ENCODE data around the gene CBX7.

CBX7 gene

DNA sequence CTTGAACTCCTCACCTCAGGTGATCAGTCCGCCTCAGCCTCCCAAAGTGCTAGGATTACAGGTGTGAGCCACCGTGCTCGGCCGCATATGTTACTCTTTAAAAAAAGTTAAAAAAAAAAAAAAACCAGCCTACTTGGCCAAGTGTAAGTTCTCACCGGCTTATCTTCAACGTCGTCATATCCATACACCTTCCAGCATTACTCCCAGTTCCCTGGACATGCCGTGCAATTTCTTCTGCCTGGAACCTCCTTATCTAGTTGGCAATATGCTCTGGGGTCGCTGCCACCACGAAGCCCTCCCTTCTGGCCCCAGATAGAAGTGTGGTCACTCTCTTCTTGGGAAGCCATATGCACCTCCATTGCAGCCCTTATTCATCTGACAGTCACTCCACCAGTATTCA is 36.3 kb upstream of the CBX7 start:
- TF ChIP-seq SPI1 (IDR thresholded peaks at IDR 0.05; ENCODE audit: borderline replicate concordance, low read depth) = no peak
- no peak for TF ChIP-seq POLR2AphosphoS5 (IDR thresholded peaks at IDR 0.05; ENCODE audit: low read depth)
- TF ChIP-seq GABPA (IDR thresholded peaks at IDR 0.05; ENCODE audit: low read depth) = no peak
- TF ChIP-seq, protein P1, sequence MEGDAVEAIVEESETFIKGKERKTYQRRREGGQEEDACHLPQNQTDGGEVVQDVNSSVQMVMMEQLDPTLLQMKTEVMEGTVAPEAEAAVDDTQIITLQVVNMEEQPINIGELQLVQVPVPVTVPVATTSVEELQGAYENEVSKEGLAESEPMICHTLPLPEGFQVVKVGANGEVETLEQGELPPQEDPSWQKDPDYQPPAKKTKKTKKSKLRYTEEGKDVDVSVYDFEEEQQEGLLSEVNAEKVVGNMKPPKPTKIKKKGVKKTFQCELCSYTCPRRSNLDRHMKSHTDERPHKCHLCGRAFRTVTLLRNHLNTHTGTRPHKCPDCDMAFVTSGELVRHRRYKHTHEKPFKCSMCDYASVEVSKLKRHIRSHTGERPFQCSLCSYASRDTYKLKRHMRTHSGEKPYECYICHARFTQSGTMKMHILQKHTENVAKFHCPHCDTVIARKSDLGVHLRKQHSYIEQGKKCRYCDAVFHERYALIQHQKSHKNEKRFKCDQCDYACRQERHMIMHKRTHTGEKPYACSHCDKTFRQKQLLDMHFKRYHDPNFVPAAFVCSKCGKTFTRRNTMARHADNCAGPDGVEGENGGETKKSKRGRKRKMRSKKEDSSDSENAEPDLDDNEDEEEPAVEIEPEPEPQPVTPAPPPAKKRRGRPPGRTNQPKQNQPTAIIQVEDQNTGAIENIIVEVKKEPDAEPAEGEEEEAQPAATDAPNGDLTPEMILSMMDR (IDR thresholded peaks at IDR 0.05; ENCODE audit: insufficient read depth, low read length) = no peak
- TF ChIP-seq, protein P2, sequence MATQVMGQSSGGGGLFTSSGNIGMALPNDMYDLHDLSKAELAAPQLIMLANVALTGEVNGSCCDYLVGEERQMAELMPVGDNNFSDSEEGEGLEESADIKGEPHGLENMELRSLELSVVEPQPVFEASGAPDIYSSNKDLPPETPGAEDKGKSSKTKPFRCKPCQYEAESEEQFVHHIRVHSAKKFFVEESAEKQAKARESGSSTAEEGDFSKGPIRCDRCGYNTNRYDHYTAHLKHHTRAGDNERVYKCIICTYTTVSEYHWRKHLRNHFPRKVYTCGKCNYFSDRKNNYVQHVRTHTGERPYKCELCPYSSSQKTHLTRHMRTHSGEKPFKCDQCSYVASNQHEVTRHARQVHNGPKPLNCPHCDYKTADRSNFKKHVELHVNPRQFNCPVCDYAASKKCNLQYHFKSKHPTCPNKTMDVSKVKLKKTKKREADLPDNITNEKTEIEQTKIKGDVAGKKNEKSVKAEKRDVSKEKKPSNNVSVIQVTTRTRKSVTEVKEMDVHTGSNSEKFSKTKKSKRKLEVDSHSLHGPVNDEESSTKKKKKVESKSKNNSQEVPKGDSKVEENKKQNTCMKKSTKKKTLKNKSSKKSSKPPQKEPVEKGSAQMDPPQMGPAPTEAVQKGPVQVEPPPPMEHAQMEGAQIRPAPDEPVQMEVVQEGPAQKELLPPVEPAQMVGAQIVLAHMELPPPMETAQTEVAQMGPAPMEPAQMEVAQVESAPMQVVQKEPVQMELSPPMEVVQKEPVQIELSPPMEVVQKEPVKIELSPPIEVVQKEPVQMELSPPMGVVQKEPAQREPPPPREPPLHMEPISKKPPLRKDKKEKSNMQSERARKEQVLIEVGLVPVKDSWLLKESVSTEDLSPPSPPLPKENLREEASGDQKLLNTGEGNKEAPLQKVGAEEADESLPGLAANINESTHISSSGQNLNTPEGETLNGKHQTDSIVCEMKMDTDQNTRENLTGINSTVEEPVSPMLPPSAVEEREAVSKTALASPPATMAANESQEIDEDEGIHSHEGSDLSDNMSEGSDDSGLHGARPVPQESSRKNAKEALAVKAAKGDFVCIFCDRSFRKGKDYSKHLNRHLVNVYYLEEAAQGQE (IDR thresholded peaks at IDR 0.05; ENCODE audit: insufficient replicate concordance, low read depth) = no peak
- Histone ChIP-seq H3K27ac (replicated peaks) (no peak overlapping the region), H3K4me3 (replicated peaks; ENCODE audit: insufficient read depth, low read length) (no peak overlapping the region), H3K27me3 (ENCODE audit: insufficient read depth, poor library complexity, severe bottlenecking) (peaks cover 2% of the 10 kb centered on the region)
- DNase-seq (ENCODE audit: low read depth in 1 of 2, low spot score in 1 of 2) = no peak

DNA sequence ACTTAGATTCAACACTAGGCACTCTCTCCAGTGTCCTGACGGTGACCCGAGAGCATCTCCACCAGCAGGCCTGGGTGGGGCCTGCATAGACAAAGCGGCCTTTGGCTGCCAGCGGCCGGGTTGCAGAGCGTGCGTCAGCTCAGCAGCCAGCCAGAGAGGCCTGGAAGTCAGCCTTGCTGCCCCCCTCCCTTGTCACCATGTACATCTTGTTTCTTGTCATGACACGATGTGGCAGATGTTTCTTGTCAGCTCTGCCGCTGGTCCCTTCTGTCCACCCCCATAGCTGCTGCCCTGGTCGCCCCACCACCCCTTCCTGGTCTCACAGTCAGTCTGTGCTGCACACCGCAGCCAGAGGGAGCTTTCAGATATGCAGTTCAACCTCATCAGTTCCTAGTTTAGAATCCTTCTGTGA is 33.1 kb upstream of the CBX7 start:
- no peak overlapping the region for H3K27ac ChIP-seq (replicated peaks)
- DNase-seq (ENCODE audit: low read depth in 1 of 2, low spot score in 1 of 2) = no peak
- no peak overlapping the region for H3K4me3 ChIP-seq (replicated peaks; ENCODE audit: insufficient read depth, low read length)
- TF ChIP-seq POLR2AphosphoS5 (IDR thresholded peaks at IDR 0.05; ENCODE audit: low read depth) (no peak), GABPA (IDR thresholded peaks at IDR 0.05; ENCODE audit: low read depth) (no peak), SPI1 (IDR thresholded peaks at IDR 0.05; ENCODE audit: borderline replicate concordance, low read depth) (no peak)
- TF ChIP-seq, protein P1 (IDR thresholded peaks at IDR 0.05; ENCODE audit: insufficient read depth, low read length) = no peak
- TF ChIP-seq, protein P2 (IDR thresholded peaks at IDR 0.05; ENCODE audit: insufficient replicate concordance, low read depth) = no peak
- H3K27me3 ChIP-seq (ENCODE audit: insufficient read depth, poor library complexity, severe bottlenecking) = peaks cover 2% of the 10 kb centered on the region

DNA sequence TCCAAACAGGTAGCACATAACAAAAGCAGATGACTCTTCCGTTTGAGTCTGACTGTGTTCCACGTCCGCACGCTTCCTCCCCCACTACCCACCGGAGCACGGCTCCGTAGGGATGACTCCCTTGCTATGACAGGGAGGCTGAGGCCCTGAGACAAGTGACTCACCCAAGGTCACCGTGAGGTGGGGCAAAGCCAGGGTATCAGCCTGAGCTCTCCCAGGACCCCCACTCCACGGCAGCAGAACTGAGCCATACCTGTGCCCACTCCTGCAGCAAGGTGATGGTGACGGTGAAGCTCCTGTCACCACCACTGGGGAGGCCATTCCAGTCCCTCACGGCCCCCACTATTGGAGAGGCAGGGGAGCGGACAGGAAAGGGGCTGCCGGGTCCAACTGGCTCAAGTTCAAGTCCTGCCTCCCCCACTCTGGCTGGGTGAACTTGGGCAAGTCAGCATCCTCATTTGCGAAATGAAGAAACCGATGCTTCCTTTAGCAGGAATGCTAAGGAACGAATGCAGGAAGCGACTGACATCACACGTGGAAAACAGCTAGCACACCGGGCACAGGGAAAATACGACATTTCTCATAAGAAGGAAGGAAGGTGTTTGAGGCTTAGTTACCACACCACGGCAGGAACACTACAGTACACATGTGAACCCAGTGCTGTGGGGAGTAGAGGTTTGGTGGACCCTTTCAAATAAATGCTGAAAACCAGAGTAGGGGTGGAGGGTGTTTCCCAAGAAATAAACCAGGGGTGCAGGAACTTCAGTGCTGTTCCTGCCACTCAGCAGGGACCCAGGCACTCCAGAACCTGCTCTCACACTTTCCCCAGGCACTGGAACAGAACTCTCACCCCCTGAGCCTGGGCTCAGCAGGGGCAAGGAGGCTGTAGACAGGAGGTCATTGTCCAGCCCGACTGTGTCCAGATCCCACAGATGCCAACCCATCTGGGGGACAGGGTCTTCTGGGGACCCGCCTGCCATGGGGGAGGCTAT is 32.4 kb upstream of the CBX7 start:
- TF ChIP-seq POLR2AphosphoS5 (IDR thresholded peaks at IDR 0.05; ENCODE audit: low read depth) = no peak
- TF ChIP-seq SPI1 (IDR thresholded peaks at IDR 0.05; ENCODE audit: borderline replicate concordance, low read depth) = no peak
- TF ChIP-seq GABPA (IDR thresholded peaks at IDR 0.05; ENCODE audit: low read depth) = no peak
- TF ChIP-seq, protein P1 (IDR thresholded peaks at IDR 0.05; ENCODE audit: insufficient read depth, low read length) = no peak
- TF ChIP-seq, protein P2 (IDR thresholded peaks at IDR 0.05; ENCODE audit: insufficient replicate concordance, low read depth) = no peak
- no peak for DNase-seq (ENCODE audit: low read depth in 1 of 2, low spot score in 1 of 2)
- peaks cover 2% of the 10 kb centered on the region for H3K27me3 ChIP-seq (ENCODE audit: insufficient read depth, poor library complexity, severe bottlenecking)
- no peak overlapping the region for H3K4me3 ChIP-seq (replicated peaks; ENCODE audit: insufficient read depth, low read length)
- H3K27ac ChIP-seq (replicated peaks) = no peak overlapping the region

Data from HL-60 (cell line).